Fibroblast of gingiva (primary cell): ENCODE measurements around the gene TUBB2A.
A peak's percentile ranks its signal among the peaks of the same experiment; 100 is the strongest.
"Not testable (repeated sequence)": the region's sequence is repeated elsewhere in the genome, so short reads cannot be mapped to it uniquely, and the experiment has no call there.

Source experiments
- DNase-seq: peaks from one replicate; pipeline ENCODE4 v3.0.0-alpha.2; 2011; ENCODE audit warnings: low read depth

Gene TUBB2A

DNA sequence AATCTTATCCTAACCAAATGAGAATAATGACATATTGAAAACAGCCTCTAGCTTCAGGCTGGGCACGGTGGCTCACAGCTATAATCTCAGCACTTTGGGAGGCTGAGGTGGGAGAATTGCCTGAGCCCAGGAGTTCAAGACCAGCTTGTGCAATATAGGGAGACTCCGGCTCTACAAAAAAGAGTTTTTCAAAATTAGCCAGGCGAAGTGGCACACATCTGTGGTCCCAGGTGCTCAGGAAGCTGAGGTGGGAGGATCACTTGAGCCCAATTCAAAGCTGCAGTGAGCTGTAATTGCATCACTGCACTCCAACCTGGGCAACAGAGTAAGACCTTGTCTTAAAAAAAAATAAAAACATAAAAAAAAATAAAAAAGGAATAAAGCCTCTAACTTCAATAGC lies 4.7 kb downstream of the TUBB2A start:
- DNase-seq, result no peak

GRCh38 chr6:3151691-3152090 lies 5.7 kb downstream of the TUBB2A start:
- no peak for DNase-seq

- no peak for DNase-seq
These were observed 9.2 kb downstream of the TUBB2A start for GRCh38 chr6:3147914-3148757.

DNA sequence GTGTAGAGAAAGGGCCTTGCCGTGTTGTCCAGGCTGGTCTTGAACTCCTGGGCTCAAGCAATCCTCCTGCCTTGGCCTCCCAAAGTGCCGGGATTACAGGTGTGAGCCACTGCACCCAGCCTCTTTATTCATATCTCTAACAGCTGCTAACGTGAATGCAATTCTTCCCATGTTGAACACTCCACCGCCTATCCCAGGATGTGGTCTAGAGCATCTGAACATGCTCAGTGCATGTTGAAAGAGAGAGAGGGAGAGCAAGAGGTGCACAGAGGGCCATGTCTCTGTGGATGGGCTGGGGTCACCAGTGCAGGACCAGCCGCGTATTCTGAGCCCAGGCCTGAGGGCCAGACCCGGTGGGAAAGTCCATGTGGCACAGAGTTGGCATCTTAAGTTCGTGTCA lies 12.8 kb downstream of the TUBB2A start:
- DNase-seq, result no peak

- DNase-seq, result no peak
These were observed 14.2 kb downstream of the TUBB2A start for GRCh38 chr6:3143158-3143557.

- DNase-seq, result no peak
These were observed 14.8 kb downstream of the TUBB2A start for GRCh38 chr6:3142536-3142935.

DNA sequence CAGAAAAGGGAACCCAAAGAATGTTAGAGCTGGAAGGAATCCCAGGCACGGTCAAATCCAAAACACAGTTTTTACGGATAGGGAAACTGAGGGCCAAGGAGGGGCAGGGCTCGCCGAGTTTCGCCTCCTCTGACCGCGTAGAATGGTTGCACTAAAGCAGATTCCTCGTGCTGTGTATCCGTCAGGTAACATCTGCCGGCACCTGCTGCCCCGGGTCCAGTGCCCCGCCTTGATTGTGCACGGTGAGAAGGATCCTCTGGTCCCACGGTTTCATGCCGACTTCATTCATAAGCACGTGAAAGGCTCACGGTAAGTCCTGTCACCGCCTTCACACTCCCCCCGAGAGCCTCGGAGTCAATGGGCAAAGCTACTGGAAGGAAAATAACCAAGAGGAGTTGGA lies 17.1 kb downstream of the TUBB2A start:
- no peak for DNase-seq

GRCh38 chr6:3139090-3139903 lies 18.0 kb downstream of the TUBB2A start:
- DNase-seq, result peak; percentile 71

DNA sequence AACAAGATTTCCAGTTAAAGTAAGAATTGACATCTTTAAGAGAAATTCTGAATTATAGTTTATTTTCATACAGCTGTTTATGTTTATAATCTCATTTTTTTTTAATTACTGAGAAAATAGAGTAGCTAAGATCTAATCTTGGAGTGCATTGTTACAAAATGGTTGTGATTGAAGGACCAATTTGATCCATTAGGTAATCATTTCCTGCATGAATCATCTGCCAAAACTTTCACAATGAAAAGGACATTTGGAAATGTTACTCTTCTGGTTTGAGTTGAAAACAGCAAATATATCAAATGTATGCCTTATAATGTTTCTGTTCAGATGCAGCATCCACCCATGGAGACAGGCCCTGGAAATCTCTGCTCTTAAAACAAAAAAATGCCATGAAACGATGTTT lies 19.0 kb downstream of the TUBB2A start:
- peak; percentile 54 for DNase-seq

DNA sequence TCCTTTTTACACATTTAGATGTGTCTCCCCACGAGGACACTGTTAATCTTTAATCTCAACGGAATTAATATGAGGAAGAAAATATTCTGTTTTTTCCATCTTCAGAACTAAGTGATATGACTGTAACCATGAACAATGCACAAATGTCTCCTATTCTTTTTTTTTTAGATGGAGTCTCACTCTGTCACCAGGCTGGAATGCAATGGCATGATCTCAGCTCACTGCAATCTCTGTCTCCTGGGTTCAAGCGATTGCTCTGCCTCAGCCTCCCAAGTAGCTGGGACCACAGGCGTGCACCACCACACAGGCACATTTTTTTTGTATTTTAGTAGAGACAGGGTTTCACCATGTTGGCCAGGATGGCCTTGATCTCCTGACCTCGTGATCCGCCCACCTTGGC lies 19.5 kb downstream of the TUBB2A start:
- DNase-seq, result not testable (repeated sequence)

- DNase-seq, result no peak
These were observed 20.1 kb downstream of the TUBB2A start for GRCh38 chr6:3137057-3137777.

DNA sequence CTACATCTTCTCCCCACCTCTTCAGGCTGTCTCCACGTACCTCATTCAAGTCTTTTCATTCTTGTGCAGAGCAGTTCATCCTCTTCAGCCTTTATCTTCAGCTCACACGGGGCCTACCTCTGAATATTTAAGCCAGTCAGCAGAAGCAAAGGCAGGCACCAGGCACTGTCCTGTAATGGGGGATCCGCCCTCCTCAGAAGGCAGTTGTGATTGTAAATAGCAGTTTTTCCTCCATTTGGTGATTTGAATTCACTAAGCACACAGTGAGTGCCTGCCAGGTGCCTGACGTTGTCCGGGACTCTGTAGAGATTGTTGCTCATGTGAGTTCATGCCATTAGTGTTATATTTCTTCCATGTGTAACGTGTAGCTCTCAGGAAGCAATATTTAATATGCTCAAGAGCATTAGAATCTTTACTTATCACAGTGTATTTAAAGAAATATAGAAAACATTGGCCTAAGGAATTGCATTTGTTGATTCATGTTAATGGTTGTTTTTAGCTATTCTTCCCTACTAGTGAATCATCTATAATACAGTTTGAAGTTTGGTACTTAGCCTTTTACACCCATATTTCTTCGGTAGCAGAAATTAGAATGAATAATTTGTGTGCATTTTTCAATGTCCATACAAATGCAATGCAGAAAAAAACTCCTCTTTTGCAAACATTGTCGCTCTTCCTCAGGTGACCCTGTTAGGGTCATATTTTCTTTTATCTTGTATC lies 20.9 kb downstream of the TUBB2A start:
- no peak for DNase-seq

GRCh38 chr6:3135668-3136291 lies 21.6 kb downstream of the TUBB2A start:
- DNase-seq, result no peak

DNA sequence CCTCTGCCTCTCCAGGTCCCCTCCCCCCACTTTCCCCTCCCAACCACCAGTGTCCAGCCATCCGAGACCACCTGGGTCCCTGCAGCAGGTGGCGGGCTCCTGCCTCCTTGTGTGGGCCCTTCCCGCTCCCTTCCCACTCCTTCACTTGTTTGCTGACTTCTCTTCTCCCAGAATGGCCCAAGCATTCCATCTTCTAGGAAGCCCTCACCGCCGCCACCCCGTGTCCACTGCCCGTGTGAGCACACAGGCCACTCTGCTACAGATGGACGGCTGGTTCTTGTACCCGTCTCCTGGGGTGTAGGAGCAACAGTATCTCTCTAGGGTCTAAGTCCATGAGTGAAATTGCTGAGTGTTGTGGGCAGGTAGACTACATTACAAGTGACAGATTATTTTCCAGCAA lies 23.8 kb downstream of the TUBB2A start:
- no peak for DNase-seq

GRCh38 chr6:3131695-3132094 lies 25.6 kb downstream of the TUBB2A start:
- no peak for DNase-seq

GRCh38 chr6:3128356-3129108 lies 28.8 kb downstream of the TUBB2A start:
- no peak for DNase-seq

DNA sequence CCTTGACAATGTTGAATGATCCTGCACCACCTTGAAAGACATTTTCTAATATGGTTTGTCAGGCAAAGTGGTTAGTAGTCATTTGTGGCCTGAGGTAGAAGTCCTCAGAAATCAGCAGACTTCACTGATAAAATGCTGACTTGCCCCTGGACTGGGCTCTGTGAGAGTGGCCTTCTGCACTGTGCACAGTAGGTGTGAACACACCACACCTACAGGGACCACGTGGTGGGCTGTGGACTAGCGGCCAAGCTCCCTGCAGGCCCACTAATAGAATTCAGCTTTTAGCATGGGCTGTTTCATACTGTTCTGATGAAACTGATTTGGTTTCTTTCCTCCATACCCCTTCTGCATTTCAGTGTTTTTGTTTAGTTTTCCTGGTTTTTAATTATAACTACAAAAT lies 31.5 kb downstream of the TUBB2A start:
- no peak for DNase-seq

DNA sequence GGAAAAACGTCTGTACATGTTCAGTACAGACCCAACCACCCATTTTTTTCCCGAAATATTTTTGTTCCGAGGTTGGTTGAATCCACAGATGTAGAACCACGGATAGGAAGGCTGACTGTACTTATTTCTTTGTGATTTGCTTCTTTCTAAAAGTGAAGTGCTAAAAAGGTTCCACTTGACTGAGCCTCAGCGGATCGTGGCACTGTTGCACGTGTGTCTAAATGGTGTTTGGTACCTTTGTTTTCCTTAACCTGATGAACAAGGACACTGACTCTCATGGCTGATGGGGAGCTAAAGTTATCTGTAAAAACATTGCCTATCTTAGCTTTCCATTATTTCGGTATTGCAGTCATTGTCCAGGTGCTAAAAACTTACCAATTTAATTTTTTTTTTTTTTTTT lies 32.7 kb downstream of the TUBB2A start:
- DNase-seq, result no peak

DNA sequence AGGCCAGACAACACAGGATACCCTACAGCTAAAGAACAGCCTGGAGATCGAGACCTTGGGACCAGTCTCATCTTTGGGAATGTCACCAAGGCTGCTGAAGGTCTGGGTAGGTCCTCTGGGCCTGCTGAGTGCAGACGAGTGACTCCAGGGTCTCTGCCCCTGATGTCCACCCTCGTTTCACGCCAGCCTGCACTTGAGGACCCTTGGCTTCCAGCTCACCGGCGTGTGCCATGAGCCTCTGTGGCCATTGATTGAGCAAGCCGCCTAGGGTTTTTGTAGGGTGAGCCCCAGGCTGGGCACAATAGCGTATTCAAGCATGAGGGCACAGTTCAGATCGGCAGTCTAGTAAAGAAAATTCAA lies 34.5 kb downstream of the TUBB2A start:
- DNase-seq, result no peak

- no peak for DNase-seq
These were observed 36.6 kb downstream of the TUBB2A start for GRCh38 chr6:3120765-3121089.
